Measurements from ENCODE around the gene HEG1. TPM values are rescaled to one million over a fixed set of nuclear protein-coding genes. Genes with fewer than 3 reads are reported as not detected.

HEG1 gene
- total and polyA plus RNA-seq, 2 of the 13 experiments (the other 11 are each of a cell fraction or from before 2014, with no cell fraction given) = 10.7 to 18.2 TPM

DNA sequence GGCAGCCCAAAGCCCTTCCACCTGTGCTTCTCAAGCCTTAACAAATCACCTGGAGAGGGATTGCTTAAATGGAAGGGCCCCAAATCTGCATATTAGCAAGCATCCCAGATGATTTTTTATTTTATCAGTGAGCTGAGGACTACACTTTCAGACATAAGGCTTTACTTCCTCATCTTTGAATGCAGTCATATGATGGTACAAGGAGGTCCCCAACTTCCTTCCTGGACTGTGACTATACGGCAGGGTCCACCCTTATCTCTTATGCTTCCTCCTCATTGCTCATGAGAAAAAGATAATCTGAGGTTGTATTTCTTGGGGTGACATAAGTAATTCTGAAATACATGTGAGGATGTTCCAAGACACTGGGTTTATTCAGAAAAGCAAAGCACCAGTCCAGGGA, 13.7 kb upstream of the HEG1 start:
- H3K4me2 ChIP-seq (ENCODE audit: low read depth, low read length) = no peak overlapping the region
- no peaks in the 10 kb centered on the region for H3K79me2 ChIP-seq (ENCODE audit: insufficient read depth, low read length)
- H3K27me3 ChIP-seq (ENCODE audit: control insufficient read depth in 1 of 2, insufficient read depth in 2 of 2, low read length in 2 of 2) = 0 out of 5 replicates have a peak, but pooled peaks cover 0 to 2% of the 10 kb centered on the region in 2 experiments
- no TSS peak for BruUV-seq (replicated peaks)
- H2AFZ ChIP-seq (ENCODE audit: low read length) = no peak overlapping the region
- no peak overlapping the region for H3K9ac ChIP-seq (ENCODE audit: insufficient read depth, low read depth, low read length)
- H3K4me1 ChIP-seq (ENCODE audit: insufficient read depth, low read length) = peaks cover 3% of the 10 kb centered on the region
- ChIA-PET CTCF (ENCODE audit: low intra/inter-chr PET ratio, low total read pairs) (no interaction called here), POLR2A (no interaction called here)
- DNase-seq (ENCODE audit: low spot score) (no peak), FAIRE-seq (no peak), ATAC-seq (no peak)
- H3K36me3 ChIP-seq (replicated peaks in 1 of 2; ENCODE audit: control insufficient read depth in 1 of 2, insufficient read depth in 2 of 2, low read length in 2 of 2) = no peaks in the 10 kb centered on the region
- TF ChIP-seq ZNF782 (CRISPR knock-in tag; IDR thresholded peaks at IDR 0.05; ENCODE audit: borderline replicate concordance) (no peak), POGZ (CRISPR knock-in tag; IDR thresholded peaks at IDR 0.05) (no peak), FOXP1 (IDR thresholded peaks at IDR 0.05) (no peak), FOXP1 (CRISPR knock-in tag; IDR thresholded peaks at IDR 0.05) (no peak), HOXA7 (CRISPR knock-in tag; IDR thresholded peaks at IDR 0.05) (no peak), HMG20B (CRISPR knock-in tag; conservative IDR thresholded peaks at IDR 0.05) (no peak), NPAS2 (CRISPR knock-in tag; IDR thresholded peaks at IDR 0.05; ENCODE audit: borderline replicate concordance) (no peak), AGO2 (optimal IDR thresholded peaks at IDR 0.05; ENCODE audit: low read depth, low read length) (no peak), SOX5 (CRISPR knock-in tag; IDR thresholded peaks at IDR 0.05; ENCODE audit: borderline replicate concordance) (no peak), ISX (CRISPR knock-in tag; conservative IDR thresholded peaks at IDR 0.05) (no peak), NFATC3 (CRISPR knock-in tag; IDR thresholded peaks at IDR 0.05) (no peak)
- TF ChIP-seq, protein P1, sequence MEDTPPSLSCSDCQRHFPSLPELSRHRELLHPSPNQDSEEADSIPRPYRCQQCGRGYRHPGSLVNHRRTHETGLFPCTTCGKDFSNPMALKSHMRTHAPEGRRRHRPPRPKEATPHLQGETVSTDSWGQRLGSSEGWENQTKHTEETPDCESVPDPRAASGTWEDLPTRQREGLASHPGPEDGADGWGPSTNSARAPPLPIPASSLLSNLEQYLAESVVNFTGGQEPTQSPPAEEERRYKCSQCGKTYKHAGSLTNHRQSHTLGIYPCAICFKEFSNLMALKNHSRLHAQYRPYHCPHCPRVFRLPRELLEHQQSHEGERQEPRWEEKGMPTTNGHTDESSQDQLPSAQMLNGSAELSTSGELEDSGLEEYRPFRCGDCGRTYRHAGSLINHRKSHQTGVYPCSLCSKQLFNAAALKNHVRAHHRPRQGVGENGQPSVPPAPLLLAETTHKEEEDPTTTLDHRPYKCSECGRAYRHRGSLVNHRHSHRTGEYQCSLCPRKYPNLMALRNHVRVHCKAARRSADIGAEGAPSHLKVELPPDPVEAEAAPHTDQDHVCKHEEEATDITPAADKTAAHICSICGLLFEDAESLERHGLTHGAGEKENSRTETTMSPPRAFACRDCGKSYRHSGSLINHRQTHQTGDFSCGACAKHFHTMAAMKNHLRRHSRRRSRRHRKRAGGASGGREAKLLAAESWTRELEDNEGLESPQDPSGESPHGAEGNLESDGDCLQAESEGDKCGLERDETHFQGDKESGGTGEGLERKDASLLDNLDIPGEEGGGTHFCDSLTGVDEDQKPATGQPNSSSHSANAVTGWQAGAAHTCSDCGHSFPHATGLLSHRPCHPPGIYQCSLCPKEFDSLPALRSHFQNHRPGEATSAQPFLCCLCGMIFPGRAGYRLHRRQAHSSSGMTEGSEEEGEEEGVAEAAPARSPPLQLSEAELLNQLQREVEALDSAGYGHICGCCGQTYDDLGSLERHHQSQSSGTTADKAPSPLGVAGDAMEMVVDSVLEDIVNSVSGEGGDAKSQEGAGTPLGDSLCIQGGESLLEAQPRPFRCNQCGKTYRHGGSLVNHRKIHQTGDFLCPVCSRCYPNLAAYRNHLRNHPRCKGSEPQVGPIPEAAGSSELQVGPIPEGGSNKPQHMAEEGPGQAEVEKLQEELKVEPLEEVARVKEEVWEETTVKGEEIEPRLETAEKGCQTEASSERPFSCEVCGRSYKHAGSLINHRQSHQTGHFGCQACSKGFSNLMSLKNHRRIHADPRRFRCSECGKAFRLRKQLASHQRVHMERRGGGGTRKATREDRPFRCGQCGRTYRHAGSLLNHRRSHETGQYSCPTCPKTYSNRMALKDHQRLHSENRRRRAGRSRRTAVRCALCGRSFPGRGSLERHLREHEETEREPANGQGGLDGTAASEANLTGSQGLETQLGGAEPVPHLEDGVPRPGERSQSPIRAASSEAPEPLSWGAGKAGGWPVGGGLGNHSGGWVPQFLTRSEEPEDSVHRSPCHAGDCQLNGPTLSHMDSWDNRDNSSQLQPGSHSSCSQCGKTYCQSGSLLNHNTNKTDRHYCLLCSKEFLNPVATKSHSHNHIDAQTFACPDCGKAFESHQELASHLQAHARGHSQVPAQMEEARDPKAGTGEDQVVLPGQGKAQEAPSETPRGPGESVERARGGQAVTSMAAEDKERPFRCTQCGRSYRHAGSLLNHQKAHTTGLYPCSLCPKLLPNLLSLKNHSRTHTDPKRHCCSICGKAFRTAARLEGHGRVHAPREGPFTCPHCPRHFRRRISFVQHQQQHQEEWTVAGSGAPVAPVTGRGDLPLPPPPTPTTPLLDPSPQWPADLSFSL (CRISPR knock-in tag; IDR thresholded peaks at IDR 0.05) = no peak
- TF ChIP-seq, protein P2, sequence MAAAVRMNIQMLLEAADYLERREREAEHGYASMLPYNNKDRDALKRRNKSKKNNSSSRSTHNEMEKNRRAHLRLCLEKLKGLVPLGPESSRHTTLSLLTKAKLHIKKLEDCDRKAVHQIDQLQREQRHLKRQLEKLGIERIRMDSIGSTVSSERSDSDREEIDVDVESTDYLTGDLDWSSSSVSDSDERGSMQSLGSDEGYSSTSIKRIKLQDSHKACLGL (CRISPR knock-in tag; IDR thresholded peaks at IDR 0.05) = no peak
- TF ChIP-seq, protein P3, sequence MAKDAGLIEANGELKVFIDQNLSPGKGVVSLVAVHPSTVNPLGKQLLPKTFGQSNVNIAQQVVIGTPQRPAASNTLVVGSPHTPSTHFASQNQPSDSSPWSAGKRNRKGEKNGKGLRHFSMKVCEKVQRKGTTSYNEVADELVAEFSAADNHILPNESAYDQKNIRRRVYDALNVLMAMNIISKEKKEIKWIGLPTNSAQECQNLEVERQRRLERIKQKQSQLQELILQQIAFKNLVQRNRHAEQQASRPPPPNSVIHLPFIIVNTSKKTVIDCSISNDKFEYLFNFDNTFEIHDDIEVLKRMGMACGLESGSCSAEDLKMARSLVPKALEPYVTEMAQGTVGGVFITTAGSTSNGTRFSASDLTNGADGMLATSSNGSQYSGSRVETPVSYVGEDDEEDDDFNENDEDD (CRISPR knock-in tag; IDR thresholded peaks at IDR 0.05; ENCODE audit: borderline replicate concordance) = no peak
- no peaks in the 10 kb centered on the region for H4K20me1 ChIP-seq (ENCODE audit: insufficient read depth, low read length)
- no peak overlapping the region for H3K4me3 ChIP-seq (replicated peaks in 1 of 3; ENCODE audit: insufficient read depth in 1 of 3, low read depth in 2 of 3, low read length in 3 of 3)
- in situ Hi-C loops (cut with HindIII; ENCODE audit: extremely low pct_ligation_motif_present, low pct_unique_long_range_greater_than_20kb) (no loop called here), intact Hi-C loops (cut with micrococcal nuclease; ENCODE audit: unreplicated experiment) (no loop called here)
- WGBS (ENCODE audit: low lambda C conversion rate) = 60% methylated on average over 1 of the region's 1 CpG
- no peak overlapping the region for H3K27ac ChIP-seq (ENCODE audit: extremely low read length, insufficient read depth, low read length)
- no peaks in the 10 kb centered on the region for H3K9me3 ChIP-seq (ENCODE audit: low read length)

Measured in HepG2 (cell line).